Osteoblast (primary cell): ENCODE measurements around the gene PDIA6. TPM values are rescaled to one million over a fixed set of nuclear protein-coding genes. Genes with fewer than 3 reads are reported as not detected.

ENCODE experiments used
- DNase-seq: peaks from one replicate; pipeline ENCODE4 v3.0.0; 2011; ENCODE audit warnings: low spot score, mixed read lengths; ENCODE audit not compliant: insufficient read length; ENCODE audit errors: missing footprints
- H2AFZ ChIP-seq: 2 replicates; pipeline ENCODE4 v1.6.0; 2011; ENCODE audit warnings: mild to moderate bottlenecking, low read length
- H3K27ac ChIP-seq: 2 replicates; pipeline ENCODE4 v1.5.1; 2011; ENCODE audit warnings: mild to moderate bottlenecking, low read depth, low read length, moderate library complexity
- H3K27me3 ChIP-seq: 2 replicates; pipeline ENCODE4 v1.6.0; 2012; ENCODE audit warnings: mild to moderate bottlenecking, control low read depth, inconsistent platforms, low read length, moderate library complexity; ENCODE audit not compliant: insufficient read depth
- H3K36me3 ChIP-seq: 2 replicates; pipeline ENCODE4 v1.5.1; 2011; ENCODE audit warnings: mild to moderate bottlenecking, low read length, control low read depth, moderate library complexity; ENCODE audit not compliant: insufficient read depth
- H3K4me1 ChIP-seq: 2 replicates; pipeline ENCODE4 v1.5.1; 2011; ENCODE audit warnings: mild to moderate bottlenecking, low read length, control low read depth, moderate library complexity; ENCODE audit not compliant: insufficient read depth
- H3K4me2 ChIP-seq: 2 replicates; pipeline ENCODE4 v1.6.0; 2011; ENCODE audit warnings: mild to moderate bottlenecking, low read length; ENCODE audit not compliant: insufficient read depth
- H3K4me3 ChIP-seq: fragments of 200-600 bp; sonication (generic); 3 replicates; pipeline ENCODE4 v1.5.1; 2012; ENCODE audit warnings: mild to moderate bottlenecking, low read length, inconsistent platforms; ENCODE audit not compliant: insufficient read depth
- H3K79me2 ChIP-seq: 2 replicates; pipeline ENCODE4 v1.6.0; 2012; ENCODE audit warnings: mild to moderate bottlenecking, low read length, control low read depth, inconsistent platforms; ENCODE audit not compliant: insufficient read depth
- H3K9me3 ChIP-seq: 2 replicates; pipeline ENCODE4 v1.5.1; 2011; ENCODE audit warnings: low read depth, low read length, control low read depth
- H4K20me1 ChIP-seq: 2 replicates; pipeline ENCODE4 v1.6.0; 2012; ENCODE audit warnings: mild to moderate bottlenecking, low read length, control low read depth; ENCODE audit not compliant: insufficient read depth
- CTCF ChIP-seq: IDR thresholded peaks from 2 replicates; pipeline ENCODE4 v1.5.1; 2011; ENCODE audit warnings: mild to moderate bottlenecking, low read depth, low read length, moderate library complexity; ENCODE audit errors: extremely low read depth
- total RNA-seq: library from RNA; depleted of rRNA; stranded (reverse); fragments of >200 nt; gene quantifications from 2 replicates; pipeline ENCODE4 v1.2.3, GENCODE V29; 2012

The PDIA6 gene
- total RNA-seq, 1 donor, result 245 TPM

GRCh38 chr2:10824191-10824590 is 11.6 kb upstream of the PDIA6 start:
- Histone ChIP-seq H3K36me3 (no peaks in the 10 kb centered on the region), H3K27me3 (peaks cover 77% of the 10 kb centered on the region), H3K27ac (no peak overlapping the region), H3K9me3 (no peaks in the 10 kb centered on the region), H3K4me2 (no peak overlapping the region), H3K79me2 (no peaks in the 10 kb centered on the region), H4K20me1 (no peaks in the 10 kb centered on the region), H3K4me3 (no peak overlapping the region), H2AFZ (no peak overlapping the region), H3K4me1 (no peaks in the 10 kb centered on the region)
- TF ChIP-seq CTCF, result no peak
- no peak for DNase-seq

GRCh38 chr2:10820978-10821695 is 8.6 kb upstream of the PDIA6 start:
- no peak for TF ChIP-seq CTCF
- Histone ChIP-seq H3K79me2 (no peaks in the 10 kb centered on the region), H3K36me3 (no peaks in the 10 kb centered on the region), H3K4me2 (no peak overlapping the region), H3K9me3 (no peaks in the 10 kb centered on the region), H3K4me1 (no peaks in the 10 kb centered on the region), H3K4me3 (no peak overlapping the region), H2AFZ (no peak overlapping the region), H3K27me3 (peaks cover 81% of the 10 kb centered on the region), H3K27ac (no peak overlapping the region), H4K20me1 (no peaks in the 10 kb centered on the region)
- peak; percentile 59 for DNase-seq

GRCh38 chr2:10820562-10820961 is 8.0 kb upstream of the PDIA6 start:
- Histone ChIP-seq H3K4me1 (no peaks in the 10 kb centered on the region), H3K36me3 (no peaks in the 10 kb centered on the region), H3K4me2 (no peak overlapping the region), H3K27ac (no peak overlapping the region), H3K79me2 (no peaks in the 10 kb centered on the region), H3K27me3 (peaks cover 76% of the 10 kb centered on the region), H4K20me1 (no peaks in the 10 kb centered on the region), H3K4me3 (no peak overlapping the region), H2AFZ (no peak overlapping the region), H3K9me3 (no peaks in the 10 kb centered on the region)
- DNase-seq, result no peak
- no peak for TF ChIP-seq CTCF

GRCh38 chr2:10819714-10820314 is 7.2 kb upstream of the PDIA6 start:
- no peak overlapping the region for H2AFZ ChIP-seq
- peaks cover 68% of the 10 kb centered on the region for H3K27me3 ChIP-seq
- no peak for DNase-seq
- TF ChIP-seq CTCF, result no peak
- H3K4me2 ChIP-seq, result no peak overlapping the region
- no peaks in the 10 kb centered on the region for H3K79me2 ChIP-seq
- H3K9me3 ChIP-seq, result no peaks in the 10 kb centered on the region
- no peak overlapping the region for H3K4me3 ChIP-seq
- H3K27ac ChIP-seq, result no peak overlapping the region
- no peaks in the 10 kb centered on the region for H4K20me1 ChIP-seq
- no peaks in the 10 kb centered on the region for H3K4me1 ChIP-seq
- H3K36me3 ChIP-seq, result no peaks in the 10 kb centered on the region
